OCI-LY3 (cell line): Measurements from ENCODE around the gene TNFRSF17.
"Not testable (repeated sequence)": the region's sequence is repeated elsewhere in the genome, so short reads cannot be mapped to it uniquely, and the experiment has no call there.

Experiments used
- H2AFZ ChIP-seq: fragments of 200-600, 300-600 bp; shearing (Covaris generic); 2 replicates; pipeline ENCODE4 v1.6.0; 2014; ENCODE audit warnings: antibody characterized with exemption, low read depth, low read length
- H3K27ac ChIP-seq: fragments of 200-600, 300-600 bp; sonication (generic); 2 replicates; pipeline ENCODE4 v1.5.1; 2014; ENCODE audit warnings: mild to moderate bottlenecking, low read length, moderate library complexity, mixed read lengths
- H3K27me3 ChIP-seq: fragments of 200-600, 300-600 bp; sonication (generic); 2 replicates; pipeline ENCODE4 v1.6.1; 2014; ENCODE audit warnings: low read depth, low read length, mixed read lengths
- H3K36me3 ChIP-seq: fragments of 200-600, 300-600 bp; sonication (generic); replicated peaks from 2 replicates; pipeline ENCODE3; 2014; ENCODE audit warnings: low read depth, low read length, mixed read lengths
- H3K4me1 ChIP-seq: fragments of 300-600, 200-600 bp; sonication (generic); 2 replicates; pipeline ENCODE4 v1.6.1; 2014; ENCODE audit warnings: low read length, mixed read lengths
- H3K4me2 ChIP-seq: fragments of 200-600, 300-600 bp; sonication (generic); 2 replicates; pipeline ENCODE4 v1.6.1; 2014; ENCODE audit warnings: low read length, mixed read lengths
- H3K4me3 ChIP-seq: fragments of 300-600, 200-600 bp; sonication (generic); 2 replicates; pipeline ENCODE4 v1.5.1; 2014; ENCODE audit warnings: antibody characterized with exemption, mild to moderate bottlenecking, low read length, moderate library complexity
- H3K79me2 ChIP-seq: fragments of 300-600, 200-600 bp; shearing (Covaris generic); 2 replicates; pipeline ENCODE4 v1.6.1; 2014; ENCODE audit warnings: mild to moderate bottlenecking, low read length, mixed read lengths
- H3K9ac ChIP-seq: fragments of 300-600, 200-600 bp; shearing (Covaris generic); 2 replicates; pipeline ENCODE4 v1.6.0; 2014; ENCODE audit warnings: mild to moderate bottlenecking, low read length, moderate library complexity
- H3K9me3 ChIP-seq: fragments of 200-600, 300-600 bp; shearing (Covaris generic); 2 replicates; pipeline ENCODE4 v1.6.1; 2014; ENCODE audit warnings: low read length, mixed read lengths; ENCODE audit not compliant: insufficient read depth
- H4K20me1 ChIP-seq: fragments of 200-600, 300-600 bp; sonication (generic); 2 replicates; pipeline ENCODE4 v1.6.1; 2016; ENCODE audit warnings: low read length, mixed read lengths; ENCODE audit not compliant: insufficient read depth
- CTCF ChIP-seq: fragments of 200-600, 300-600 bp; sonication (generic); IDR thresholded peaks from 2 replicates; pipeline ENCODE4 v1.5.1; 2014; ENCODE audit warnings: antibody characterized with exemption, low read length, low read depth
- EZH2phosphoT487 ChIP-seq: fragments of 200-600 bp; shearing (Covaris generic); IDR thresholded peaks from 2 replicates; pipeline ENCODE4 v1.6.1; 2018; ENCODE audit warnings: antibody characterized with exemption, mixed run types, low read depth

TNFRSF17 gene

DNA sequence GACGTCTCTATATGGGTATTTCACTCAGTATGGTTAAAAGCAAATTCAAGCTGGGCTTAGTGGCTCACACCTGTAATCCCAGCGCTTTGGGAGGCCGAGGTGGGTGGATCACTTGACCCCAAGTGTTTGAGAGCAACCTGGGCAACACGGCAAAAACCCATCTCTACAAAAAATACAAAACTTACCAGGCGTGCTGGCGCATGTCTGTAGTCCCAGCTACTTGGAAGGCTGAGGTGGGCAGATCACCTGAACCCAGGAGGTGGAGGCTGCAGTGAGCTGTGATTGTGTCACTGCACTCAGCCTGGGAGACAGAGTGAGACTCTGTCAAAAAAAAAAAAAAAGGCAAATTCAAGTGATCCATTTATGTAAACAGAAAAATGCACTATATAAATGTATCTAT is 1.3 kb upstream of the TNFRSF17 start:
- Histone ChIP-seq H3K79me2 (no peaks in the 10 kb centered on the region), H3K9me3 (no peaks in the 10 kb centered on the region), H3K36me3 (no peaks in the 10 kb centered on the region), H3K9ac (peak overlapping the region; percentile 67), H3K4me1 (peaks cover 61% of the 10 kb centered on the region), H4K20me1 (no peaks in the 10 kb centered on the region), H2AFZ (no peak overlapping the region), H3K27me3 (no peaks in the 10 kb centered on the region), H3K4me2 (peak overlapping the region; percentile 96), H3K27ac (peak overlapping the region; percentile 95), H3K4me3 (peak overlapping the region; percentile 73)
- TF ChIP-seq EZH2phosphoT487 (no peak), CTCF (no peak)

GRCh38 chr16:11966173-11966572 is 1.2 kb downstream of the TNFRSF17 start:
- Histone ChIP-seq H2AFZ (no peak overlapping the region), H3K36me3 (no peaks in the 10 kb centered on the region), H3K79me2 (no peaks in the 10 kb centered on the region), H3K9me3 (no peaks in the 10 kb centered on the region), H3K4me3 (peak overlapping the region; percentile 73), H3K27ac (peak overlapping the region; percentile 95), H3K4me2 (peak overlapping the region; percentile 96), H4K20me1 (no peaks in the 10 kb centered on the region), H3K27me3 (no peaks in the 10 kb centered on the region), H3K4me1 (peaks cover 48% of the 10 kb centered on the region), H3K9ac (peak overlapping the region; percentile 34)
- TF ChIP-seq CTCF (no peak), EZH2phosphoT487 (no peak)

DNA sequence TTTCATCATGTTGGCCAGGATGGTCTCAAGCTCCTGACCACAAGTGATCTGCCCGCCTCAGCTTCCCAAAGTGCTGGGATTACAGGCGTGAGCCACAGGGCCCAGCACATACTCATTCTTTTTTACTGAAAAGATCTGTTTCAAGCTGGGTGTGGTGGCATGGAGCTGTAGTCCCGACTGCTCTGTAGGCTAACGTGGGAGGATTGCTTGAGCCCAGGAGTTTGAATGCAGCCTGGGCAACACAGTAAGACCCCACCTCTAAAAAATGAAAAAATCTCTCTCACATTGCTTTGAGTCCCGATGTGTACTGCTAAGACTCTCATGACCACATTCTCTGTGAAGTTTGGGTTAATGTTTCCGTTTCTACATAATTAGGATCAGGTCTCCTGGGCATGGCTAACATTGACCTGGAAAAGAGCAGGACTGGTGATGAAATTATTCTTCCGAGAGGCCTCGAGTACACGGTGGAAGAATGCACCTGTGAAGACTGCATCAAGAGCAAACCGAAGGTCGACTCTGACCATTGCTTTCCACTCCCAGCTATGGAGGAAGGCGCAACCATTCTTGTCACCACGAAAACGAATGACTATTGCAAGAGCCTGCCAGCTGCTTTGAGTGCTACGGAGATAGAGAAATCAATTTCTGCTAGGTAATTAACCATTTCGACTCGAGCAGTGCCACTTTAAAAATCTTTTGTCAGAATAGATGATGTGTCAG is 2.3 kb downstream of the TNFRSF17 start:
- TF ChIP-seq CTCF: no peak
- no peak for TF ChIP-seq EZH2phosphoT487
- Histone ChIP-seq H3K79me2 (no peaks in the 10 kb centered on the region), H3K36me3 (no peaks in the 10 kb centered on the region), H3K4me1 (peaks cover 51% of the 10 kb centered on the region), H3K4me2 (no peak overlapping the region), H3K27ac (no peak overlapping the region), H4K20me1 (no peaks in the 10 kb centered on the region), H3K27me3 (no peaks in the 10 kb centered on the region), H3K9ac (no peak overlapping the region), H3K4me3 (no peak overlapping the region), H3K9me3 (no peaks in the 10 kb centered on the region), H2AFZ (no peak overlapping the region)

GRCh38 chr16:11968577-11968976 is 3.6 kb downstream of the TNFRSF17 start:
- Histone ChIP-seq H3K27me3 (no peaks in the 10 kb centered on the region), H3K79me2 (no peaks in the 10 kb centered on the region), H3K27ac (no peak overlapping the region), H3K4me1 (peaks cover 41% of the 10 kb centered on the region), H3K4me2 (no peak overlapping the region), H3K9ac (no peak overlapping the region), H3K36me3 (no peaks in the 10 kb centered on the region), H4K20me1 (no peaks in the 10 kb centered on the region), H3K9me3 (no peaks in the 10 kb centered on the region), H2AFZ (no peak overlapping the region), H3K4me3 (no peak overlapping the region)
- no peak for TF ChIP-seq CTCF
- no peak for TF ChIP-seq EZH2phosphoT487

DNA sequence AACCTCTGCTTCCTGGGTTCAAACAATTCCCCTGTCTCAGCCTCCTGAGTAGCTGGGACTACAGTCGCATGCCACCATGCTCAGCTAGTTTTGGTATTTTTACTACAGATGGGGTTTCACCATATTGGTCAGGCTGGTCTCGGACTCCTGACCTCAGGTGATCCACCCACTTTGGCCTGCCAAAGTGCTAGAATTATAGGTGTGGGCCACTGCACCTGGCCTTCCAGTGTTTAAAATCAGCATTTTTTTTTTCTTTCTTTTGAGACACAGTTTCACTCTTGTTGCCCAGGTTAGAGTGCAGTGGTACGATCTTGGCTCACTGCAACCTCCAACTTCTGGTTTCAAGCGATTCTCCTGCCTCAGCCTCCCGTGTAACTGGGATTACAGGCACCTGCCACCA is 5.3 kb downstream of the TNFRSF17 start:
- H3K27ac ChIP-seq, H3K27me3 ChIP-seq, H3K36me3 ChIP-seq, H2AFZ ChIP-seq, H3K9ac ChIP-seq, H3K9me3 ChIP-seq, H3K79me2 ChIP-seq, H4K20me1 ChIP-seq, H3K4me3 ChIP-seq, H3K4me2 ChIP-seq: not testable (repeated sequence)
- peaks cover 28% of the 10 kb centered on the region for H3K4me1 ChIP-seq
